HG02678 (cell line): ENCODE measurements around the gene SYNJ2.

Source experiments
- ATAC-seq: cut with Tn5 transposase; IDR thresholded peaks from one replicate; pipeline ENCODE4 v1.9.1; 2021; ENCODE audit warnings: mild to moderate bottlenecking, moderate library complexity; ENCODE audit not compliant: unreplicated experiment

SYNJ2 gene

GRCh38 chr6:158071121-158072082, 89.7 kb downstream of the SYNJ2 start:
- no peak for ATAC-seq

DNA sequence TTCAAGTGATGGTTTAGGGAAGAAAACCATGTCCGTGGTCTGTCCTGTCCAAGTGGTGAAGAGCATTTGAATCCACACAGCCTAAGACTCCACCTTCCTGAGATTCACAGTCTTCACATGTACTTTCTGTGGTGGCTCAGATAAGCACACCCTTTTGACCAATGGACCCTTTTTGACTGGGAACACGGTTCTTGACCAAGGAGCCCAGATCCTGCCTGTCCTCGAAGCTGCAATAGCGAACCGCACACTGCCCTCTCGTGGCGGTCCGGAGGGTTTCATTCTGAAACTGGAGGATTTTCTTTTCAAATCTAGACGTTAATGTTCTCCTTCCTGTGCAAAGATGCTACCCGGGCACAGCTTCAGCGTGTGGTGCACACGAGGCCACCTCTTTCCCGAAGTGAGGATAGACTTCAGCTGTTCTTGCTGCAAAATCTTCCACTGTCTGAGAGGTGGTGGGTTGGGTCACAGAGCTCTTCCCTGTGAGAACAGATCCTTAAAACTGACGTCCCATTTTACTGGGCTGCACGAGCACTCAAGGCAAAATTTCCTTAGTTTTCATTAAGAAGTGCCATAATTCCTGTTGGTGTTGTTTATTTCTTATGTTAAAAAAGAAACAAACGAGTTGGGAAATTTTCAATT, 90.5 kb downstream of the SYNJ2 start:
- ATAC-seq, result no peak

DNA sequence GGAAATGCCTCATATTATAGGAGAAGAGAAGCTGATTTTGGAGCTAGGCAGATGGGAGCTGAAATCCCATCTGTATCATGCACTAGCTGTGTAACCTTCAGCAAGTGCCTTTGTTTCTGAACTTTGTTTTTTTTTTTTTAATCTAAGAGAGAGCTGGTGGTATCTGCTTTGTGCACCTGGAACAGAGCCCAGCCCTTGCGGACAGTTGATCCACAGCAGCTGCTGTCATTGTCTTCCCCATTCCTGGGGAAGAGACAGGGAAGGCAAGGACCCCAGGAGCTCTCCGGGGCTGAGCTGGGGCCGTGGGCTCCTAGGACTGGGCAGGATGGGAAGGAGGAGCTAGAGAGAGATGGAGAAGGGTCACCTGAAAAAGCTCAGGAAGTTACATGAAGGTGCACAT, 92.1 kb downstream of the SYNJ2 start:
- no peak for ATAC-seq

- ATAC-seq, result no peak
Measured at GRCh38 chr6:158076548-158076947, 94.9 kb downstream of the SYNJ2 start.

DNA sequence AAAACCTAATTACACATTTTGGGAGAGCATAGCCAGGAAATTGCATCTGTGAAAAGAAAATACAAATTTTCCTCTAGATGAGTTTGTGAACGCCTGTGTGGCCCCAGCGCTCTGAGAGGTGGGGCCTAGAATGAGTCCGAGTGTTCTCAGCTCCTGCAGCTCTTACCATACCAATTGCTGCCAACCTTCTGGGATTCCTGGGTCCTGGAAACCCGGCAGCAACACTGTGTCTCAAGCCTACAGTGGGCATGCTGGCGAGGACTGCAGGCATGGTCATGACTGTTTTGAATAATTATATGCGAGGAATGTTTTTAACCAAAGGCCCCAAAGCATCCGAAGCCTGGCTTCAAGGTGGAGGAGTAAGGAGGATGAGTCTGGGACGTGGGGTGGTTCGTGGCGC, 96.0 kb downstream of the SYNJ2 start:
- ATAC-seq, result no peak

DNA sequence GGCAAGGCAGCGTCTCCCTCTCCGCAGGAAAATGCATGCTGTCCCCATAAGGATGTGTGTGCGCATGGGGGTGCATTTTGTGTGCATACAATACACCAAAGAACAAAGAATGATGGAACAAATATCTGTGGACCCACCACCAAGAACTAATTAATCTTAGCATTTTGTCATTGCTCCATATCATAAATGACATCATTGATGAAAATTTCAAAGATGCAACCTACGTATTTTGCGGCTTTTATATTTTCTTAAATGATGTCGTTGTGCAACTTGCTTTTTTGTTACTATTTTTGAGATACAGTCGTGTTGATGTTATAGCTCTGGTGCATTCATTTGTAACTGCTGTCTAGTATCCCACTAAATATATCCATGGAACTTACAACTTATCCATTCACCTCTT, 96.7 kb downstream of the SYNJ2 start:
- ATAC-seq, result no peak

DNA sequence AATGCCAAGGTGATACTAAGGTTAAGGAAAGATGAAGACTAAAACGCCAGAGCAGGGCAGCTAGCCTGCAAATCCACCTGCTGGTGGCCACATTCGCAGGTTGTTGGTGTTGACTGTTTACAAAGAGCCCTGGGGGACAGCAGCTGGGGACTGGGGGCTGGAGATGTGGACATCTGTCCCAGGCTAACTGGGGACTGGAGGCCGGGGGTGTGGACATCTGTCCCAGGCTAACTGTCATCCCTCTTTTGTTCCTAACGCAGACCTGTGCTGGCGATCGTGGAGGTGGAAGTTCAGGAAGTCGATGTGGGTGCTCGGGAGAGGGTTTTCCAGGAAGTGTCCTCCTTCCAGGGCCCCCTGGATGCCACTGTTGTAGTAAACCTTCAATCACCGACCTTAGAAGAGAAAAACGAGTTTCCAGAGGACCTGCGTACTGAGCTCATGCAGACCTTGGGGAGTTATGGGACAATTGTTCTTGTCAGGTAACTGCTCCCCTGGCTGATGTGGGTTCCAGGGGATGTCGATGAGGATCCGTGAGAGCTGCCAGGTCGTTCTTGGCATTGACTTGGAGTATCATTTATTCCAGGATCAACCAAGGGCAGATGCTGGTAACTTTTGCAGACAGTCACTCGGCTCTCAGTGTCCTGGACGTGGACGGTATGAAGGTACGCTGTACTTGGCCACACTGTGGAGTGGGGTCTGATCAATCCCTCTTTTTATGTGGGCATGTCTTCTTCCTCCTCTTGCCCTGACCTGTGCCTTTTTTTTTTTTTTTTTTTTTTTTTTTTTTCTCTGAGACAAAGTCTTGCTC, 99.4 kb downstream of the SYNJ2 start:
- ATAC-seq, result no peak

DNA sequence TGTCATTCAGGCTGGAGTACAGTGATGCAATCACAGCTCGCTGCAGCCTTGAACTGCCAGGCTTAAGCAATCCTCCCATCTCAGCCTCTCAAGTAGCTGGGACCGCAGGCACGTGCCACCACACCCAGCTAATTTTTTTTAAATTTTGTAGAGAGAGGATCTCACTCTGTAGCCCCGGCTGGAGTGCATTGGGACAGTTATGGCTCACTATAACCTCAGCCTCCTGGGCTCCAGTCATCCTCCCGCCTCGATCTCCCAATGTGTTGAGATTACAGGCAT, 99.9 kb downstream of the SYNJ2 start:
- no peak for ATAC-seq

DNA sequence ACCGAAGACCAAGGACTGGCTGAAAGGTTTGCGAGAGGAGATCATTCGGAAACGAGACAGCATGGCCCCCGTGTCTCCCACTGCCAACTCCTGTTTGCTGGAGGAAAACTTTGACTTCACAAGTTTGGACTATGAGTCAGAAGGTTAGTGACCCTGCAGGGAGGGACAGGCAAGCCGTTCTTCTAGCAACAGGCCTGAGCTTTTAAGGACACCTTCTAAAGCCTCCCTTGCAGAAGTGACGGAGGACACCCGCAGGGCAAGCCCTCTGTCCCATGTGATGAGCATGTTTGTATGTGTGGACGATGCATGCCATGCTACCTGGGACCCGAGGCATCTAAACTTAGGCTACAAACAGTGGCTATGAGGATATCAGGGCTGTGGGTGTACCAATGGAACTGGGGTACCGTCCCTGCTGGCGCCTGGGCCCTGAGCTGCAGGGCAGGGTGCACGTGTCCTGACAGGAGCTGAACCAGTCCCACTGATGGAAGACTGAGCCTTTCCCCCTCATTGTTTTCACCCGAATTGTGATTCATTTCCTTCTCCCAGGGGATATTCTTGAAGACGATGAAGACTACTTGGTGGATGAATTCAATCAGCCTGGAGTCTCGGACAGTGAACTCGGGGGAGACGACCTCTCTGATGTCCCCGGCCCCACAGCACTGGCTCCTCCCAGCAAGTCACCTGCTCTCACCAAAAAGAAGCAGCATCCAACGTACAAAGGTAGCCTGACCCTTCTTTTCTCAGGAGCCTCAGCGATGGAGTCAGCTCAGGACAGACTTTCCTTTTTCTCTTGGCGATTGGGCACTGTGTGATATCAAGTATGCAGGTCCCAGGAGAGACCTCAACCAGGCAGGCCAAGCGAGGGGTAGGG, 102.0 kb downstream of the SYNJ2 start:
- ATAC-seq, result no peak

GRCh38 chr6:158085261-158086053, 103.8 kb downstream of the SYNJ2 start:
- no peak for ATAC-seq

- no peak for ATAC-seq
Measured at GRCh38 chr6:158086054-158086503, 104.4 kb downstream of the SYNJ2 start.

- ATAC-seq, result peak; percentile 76
Measured at GRCh38 chr6:158086504-158087223, 105.0 kb downstream of the SYNJ2 start.

DNA sequence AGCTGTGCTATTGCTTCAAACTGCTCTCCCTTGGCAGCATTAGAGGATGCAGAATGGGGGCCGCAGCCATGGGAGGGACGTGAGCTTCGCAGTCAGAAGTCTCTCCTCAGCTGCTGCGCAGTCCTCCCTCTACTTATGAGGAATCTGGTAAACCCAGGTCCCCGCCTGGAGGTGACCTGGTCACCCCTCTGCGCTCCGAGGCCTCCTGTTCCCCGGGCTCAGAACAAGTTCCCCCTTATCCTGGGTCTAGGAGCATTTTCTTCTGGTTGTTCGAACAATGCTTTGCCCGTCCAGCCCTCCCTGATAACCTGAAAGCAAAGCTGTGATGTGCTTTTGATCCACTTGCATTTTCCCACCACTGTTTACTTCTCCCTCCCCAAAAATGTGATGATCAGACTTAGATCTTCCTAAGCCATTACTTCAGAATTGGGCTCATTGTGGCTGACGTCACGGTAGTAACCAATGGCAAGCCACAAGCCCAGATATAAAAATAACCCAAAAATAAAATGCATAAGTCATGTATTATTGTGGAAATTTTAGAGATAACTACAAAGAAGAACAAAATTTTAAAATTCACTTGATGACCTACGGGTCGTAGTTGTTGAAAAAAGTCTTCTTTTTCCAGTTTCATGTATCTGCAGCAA, 105.7 kb downstream of the SYNJ2 start:
- no peak for ATAC-seq

DNA sequence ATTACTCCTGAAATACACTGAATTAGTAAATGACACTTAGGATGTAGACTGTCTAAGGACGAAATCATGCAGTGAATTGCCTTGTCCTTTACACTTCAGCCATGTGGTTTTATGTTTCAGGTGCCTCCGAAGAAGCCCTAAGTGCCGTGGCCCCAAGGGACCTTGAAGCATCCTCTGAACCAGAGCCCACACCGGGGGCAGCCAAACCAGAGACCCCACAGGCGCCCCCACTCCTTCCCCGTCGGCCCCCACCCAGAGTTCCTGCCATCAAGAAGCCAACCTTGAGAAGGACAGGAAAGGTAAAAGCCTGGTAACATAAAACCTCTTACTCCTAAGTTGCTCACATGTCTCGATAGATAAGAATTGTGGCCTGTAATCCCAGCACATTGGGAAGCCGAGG, 111.1 kb downstream of the SYNJ2 start:
- no peak for ATAC-seq

GRCh38 chr6:158095031-158095430, 113.4 kb downstream of the SYNJ2 start:
- ATAC-seq, result no peak

GRCh38 chr6:158095671-158096070, 114.0 kb downstream of the SYNJ2 start:
- ATAC-seq, result no peak

DNA sequence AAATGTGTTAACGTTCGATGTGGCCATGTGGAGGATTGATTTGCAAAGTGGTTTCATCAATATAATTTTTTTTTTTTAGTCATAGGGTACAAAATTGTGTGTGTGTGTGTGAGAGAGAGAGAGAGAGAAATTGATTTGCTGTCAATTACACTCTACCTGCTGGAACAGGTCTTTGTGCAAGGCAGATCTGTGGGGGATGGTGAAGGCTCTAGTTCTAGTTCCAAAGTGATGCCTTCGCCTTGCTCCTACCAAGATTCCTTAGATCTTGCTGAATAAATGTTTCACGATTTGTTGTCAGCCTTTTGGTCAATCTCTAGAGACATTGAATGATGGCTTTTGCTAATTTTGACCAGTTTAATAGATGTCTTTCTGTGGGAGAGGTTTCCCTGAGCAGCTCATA, 121.6 kb downstream of the SYNJ2 start:
- no peak for ATAC-seq

DNA sequence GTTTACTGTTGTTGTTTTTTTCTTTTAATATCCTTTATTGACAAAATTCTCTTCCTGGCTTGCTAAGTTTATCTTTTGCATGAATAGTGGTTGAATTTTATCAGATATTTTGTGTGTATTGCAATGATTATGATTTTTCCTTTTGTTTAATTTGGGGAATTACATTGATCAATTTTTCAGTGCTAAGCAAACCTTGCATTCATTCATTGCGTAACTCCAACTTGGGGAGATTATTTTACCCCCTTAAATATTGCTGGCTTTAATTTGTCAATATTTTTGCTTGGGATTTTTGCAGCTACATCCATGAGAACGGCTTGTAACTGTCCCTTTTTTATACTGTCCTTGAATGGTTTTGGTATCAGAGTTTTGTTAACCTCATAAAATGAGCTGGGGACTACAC, 123.0 kb downstream of the SYNJ2 start:
- ATAC-seq, result no peak

DNA sequence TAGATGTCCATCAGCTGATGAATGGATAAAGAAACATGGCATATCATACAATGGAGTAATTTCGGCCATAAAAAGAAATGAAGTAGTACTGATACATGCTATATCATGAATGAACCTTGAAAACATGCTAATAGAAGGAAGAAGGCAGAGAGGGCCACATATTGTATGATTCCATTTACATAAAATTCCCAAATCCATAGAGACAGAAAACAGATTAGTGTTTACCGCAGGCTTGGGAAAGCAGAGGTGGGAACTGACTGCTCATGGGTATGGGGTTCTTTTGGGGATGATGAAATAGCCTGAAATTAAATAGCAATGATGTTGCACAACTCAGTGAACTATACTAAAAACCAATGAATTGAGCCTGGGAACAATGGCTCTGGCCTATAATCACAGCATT, 128.1 kb downstream of the SYNJ2 start:
- no peak for ATAC-seq
